Hematopoietic multipotent progenitor cell treated with erythropoietin and hydrocortisone succinate and interleukin-3 and kit ligand, for 15 days (in vitro differentiated cells): ENCODE measurements around the gene BNC2.
"Not testable (repeated sequence)": the region's sequence is repeated elsewhere in the genome, so short reads cannot be mapped to it uniquely, and the experiment has no call there.

Experiments
- DNase-seq: peaks from one replicate; pipeline ENCODE4 v3.0.0-alpha.2; 2015; ENCODE audit warnings: low spot score

BNC2 gene

DNA sequence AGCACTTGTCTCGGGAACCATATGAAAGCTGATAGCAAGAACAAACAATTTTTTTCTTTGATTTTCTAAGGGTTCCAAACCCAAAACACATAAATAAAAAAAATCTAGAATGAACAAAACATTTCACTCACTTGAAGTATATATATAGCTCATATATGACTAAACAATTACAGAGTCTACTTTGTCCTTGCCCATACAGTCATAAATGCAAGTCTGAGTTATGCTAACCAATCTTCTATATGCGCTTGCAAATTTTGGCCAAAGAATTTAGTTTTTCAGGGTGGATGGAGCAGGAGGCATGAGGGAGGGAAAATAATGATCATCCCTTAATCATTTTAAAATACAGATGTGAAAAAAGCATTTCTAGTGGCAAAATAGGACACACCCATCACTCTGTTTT, 370.1 kb downstream of the BNC2 start:
- no peak for DNase-seq

DNA sequence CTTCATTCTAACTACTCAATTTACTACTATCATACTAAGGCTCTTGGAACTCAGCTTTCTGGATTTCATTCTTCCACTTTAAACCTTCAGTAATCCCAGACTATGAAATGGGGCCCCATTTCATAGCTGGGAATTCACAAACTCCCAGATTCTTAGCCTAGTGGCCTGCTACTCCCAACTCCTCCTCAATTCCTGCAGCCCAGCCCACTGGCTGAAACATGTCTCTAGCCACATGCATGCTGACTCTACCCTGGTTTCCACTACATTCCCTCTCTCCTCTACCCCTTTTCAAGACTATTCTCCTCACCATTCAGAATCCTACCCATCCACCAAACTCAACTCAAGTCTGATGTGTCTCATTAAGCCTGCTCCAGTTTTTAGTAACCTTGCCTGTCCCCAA, 370.6 kb downstream of the BNC2 start:
- DNase-seq, result no peak

DNA sequence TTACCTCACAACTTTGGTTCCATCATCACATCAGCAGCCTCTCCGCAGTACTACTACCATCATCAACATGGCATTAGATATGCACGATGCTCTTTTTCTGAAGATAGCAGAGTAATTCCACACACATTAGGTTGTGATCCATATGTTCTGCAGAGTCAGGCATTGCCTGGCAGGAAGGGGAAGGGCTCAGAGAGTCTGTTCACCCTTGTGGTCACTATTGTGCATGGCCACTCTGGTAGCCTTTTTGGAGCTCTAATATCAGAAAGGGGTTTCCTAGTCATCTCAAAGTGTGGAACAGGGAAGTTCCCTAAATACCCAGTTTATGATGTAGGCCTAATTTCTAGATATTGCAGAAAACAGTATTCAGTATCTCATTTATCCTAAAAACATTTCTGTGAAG, 373.6 kb downstream of the BNC2 start:
- no peak for DNase-seq

DNA sequence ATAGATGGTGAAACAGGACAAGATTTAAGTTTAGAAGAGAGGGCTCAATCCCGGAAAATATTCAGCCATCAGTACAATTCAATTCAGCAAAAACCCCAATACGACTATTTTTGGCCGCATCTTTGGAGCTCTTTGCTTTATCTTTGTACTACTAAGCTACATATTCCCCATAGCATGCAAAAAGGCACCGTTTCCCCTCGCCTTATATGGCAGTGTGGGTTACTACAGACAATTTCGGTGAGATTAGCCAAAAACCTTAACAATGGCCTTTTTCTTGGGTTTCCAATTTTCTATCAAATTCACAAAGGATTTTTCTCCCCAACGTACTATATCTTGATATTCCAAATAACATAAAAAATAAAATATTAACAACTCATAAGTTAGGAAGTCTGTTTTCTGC, 382.6 kb downstream of the BNC2 start:
- no peak for DNase-seq

DNA sequence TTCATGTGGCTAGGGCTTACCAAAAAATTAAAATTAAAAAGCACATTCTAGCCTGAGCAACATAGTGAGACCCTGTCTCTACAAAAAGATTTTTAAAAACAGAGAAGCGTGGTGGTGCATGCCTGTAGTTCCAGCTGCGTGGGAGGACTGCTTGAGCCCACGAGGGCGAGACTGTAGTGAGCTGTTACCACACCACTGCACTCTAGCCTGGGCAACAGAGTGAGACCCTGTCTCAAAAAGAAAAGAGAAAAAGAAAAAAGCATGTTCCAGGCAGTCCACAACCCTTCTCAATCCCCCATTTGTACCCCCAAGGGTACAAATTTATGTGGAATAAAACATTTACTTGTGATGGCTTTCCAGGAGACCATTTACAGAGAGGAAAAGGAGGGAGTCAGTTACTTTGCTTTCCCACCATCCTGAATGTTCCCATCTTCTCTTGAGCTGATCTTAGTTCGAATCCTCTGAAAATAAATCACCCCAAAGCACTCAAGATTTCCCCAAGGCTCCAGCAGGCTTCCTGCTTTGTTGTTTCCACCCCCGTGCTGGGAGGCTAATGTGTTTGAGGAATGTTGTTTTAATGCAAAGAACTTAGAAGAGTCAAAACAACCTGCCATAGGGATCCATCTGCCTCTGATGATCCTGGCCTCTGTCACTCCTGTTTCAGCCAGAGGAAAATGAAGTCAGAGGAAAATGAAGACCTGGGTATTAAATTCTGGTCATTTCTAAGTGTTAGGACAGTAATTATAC, 384.7 kb downstream of the BNC2 start:
- no peak for DNase-seq

DNA sequence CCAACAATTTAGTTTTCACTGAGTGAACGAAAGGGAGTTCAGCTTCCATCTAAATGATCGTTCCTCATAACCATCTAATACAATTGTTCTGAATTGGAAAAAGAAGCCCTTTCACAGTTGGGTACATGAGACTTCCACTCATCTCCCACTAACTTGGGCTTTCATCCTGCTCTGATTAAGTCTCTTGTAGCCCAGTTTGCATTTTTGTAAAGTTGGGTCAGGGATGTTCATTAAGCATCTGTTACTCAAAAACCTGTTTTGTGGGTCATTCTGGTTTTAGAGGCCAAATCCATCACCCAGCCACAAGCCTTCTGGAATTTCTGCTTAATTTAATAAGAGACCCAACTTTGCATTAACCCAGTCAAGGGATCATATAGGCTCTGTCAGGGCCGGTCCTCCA, 385.3 kb downstream of the BNC2 start:
- no peak for DNase-seq

DNA sequence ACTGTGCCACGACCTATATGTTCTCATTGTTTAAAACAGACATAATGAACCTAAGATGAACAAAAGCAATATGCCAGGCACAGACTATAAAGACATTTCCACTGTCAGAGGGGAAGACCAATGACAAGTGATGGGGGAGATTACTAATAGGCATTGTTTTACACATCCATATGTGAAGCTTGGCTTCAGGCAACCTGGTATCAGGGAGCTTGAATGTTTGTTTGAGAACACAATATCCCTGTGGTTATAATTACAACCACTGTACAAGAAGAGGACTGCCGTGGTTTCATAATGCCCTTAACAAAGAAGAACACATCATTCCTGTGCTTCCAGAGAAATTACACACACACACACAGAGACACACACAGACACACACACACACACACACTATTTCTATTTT, 385.7 kb downstream of the BNC2 start:
- DNase-seq, result no peak

DNA sequence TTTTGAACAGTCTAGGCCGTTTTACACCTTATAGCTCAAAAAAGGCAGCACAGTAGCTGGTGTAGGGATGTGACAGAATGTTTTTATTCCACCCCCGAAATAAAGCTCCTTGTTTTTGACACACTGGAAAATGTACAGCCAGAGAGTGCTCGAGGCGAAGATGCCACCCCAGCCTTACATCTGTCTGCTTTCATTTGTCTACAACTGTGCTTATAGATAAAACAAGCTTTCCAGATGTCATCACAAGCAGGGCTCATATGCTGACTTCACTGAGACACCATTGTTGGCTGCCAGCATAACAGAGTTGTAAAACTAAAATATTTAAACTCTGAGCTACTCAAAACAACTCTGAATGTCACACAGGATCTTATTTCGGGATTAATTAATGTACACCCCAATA, 386.3 kb downstream of the BNC2 start:
- no peak for DNase-seq

DNA sequence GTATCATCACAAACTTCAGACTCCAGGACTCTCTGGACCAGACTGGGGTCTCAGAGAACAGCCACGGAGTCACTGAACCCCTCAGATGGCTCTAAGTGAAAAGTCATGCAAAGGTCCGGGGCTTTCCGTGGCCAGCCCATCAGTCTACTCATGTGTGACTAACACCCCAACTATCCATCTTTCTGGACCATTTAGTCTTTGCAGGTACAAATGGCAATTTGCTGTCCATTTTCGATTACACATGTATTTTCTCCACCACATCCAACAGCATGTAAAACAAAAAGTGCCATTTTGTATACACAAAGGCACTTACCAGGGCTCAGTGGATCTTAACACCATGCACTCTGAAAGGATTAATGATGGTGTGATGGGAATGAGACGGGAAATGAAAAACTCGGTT, 387.7 kb downstream of the BNC2 start:
- no peak for DNase-seq

DNA sequence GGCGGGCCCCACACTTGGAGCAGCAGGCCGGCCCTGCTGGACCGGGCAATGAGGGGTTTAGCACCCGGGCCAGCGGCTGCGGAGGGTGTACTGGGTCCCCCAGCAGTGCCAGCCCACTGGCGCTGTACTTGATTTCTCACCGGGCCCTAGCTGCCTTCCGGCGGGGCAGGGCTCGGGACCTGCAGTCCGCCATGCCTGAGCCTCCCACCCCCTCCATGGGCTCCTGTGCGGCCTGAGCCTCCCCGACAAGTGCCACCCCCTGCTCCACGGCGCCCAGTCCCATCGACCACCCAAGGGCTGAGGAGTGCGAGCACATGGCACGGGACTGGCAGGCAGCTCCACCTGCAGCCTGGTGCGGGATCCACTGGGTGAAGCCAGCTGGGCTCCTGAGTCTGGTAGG, 389.9 kb downstream of the BNC2 start:
- DNase-seq, result not testable (repeated sequence)

DNA sequence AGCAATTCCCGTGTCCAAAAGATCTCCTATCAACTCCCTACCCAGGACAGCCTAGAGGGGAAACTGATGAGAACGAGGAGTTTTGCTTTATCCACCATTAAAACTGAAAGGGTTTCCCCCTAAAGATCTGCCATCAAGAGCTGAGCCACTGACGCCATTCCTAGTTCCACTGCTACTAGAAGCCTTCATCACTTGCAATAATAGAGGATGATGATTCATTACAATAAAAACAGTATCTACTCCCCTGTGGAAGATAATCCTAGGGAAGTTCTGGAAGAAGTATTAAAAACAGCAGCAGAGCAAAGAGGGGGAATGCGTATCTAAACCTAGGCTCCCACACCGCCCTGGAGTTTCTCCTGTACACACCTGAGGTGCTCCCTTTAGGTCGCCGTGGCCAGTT, 394.5 kb downstream of the BNC2 start:
- DNase-seq, result no peak

DNA sequence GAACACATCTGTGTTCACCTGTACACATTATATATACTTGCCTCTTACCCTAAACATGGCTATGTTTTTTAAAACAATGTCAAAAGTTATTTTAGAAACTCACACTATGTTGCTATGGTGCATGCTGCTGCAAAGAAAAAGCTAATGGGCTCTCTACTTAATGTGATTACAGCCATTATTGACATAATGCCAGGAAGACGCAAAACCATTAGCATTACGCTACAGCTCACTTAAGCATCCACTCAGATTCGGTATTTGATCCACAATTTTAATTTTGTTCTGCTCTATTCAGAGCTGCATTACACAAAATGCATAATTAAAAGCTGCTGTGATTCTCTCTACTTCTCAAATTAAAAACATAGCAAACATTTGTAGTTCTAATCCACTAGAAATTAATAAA, 395.2 kb downstream of the BNC2 start:
- no peak for DNase-seq

DNA sequence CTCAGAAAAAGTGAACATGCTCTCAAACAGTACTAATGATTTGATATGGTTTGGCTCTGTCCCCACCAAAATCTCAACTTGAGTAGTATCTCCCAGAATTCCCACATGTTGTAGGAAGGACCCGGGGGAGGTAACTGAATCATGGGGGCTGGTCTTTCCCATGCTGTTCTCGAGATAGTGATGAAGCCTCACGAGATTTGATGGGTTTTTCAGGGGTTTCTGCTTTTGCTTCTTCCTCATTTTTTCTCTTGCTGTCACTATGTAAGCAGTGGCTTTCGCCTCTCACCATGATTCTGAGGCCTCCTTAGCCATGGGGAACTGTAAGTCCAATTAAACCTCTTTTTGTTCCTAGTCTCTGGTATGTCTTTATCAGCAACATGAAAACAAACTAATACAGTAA, 401.3 kb downstream of the BNC2 start:
- no peak for DNase-seq

DNA sequence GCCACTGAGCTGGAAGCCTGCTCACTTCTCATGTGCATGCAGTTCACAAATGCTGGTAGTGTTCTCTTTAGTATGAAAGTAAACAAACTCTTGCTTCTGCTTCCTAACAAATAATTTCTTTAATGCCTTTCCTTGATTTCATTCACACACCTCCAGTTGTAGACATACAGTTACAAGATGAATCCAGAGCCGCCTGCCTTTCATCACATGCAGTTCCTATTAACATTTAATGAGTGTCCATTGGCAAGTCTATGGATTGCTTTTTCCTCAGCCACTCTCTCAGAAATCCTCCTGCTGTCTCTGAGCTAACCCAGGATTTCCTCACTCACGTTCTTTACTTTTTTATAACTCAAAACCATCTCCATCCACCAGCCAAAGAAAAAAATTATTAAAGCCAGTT, 408.6 kb downstream of the BNC2 start:
- no peak for DNase-seq

DNA sequence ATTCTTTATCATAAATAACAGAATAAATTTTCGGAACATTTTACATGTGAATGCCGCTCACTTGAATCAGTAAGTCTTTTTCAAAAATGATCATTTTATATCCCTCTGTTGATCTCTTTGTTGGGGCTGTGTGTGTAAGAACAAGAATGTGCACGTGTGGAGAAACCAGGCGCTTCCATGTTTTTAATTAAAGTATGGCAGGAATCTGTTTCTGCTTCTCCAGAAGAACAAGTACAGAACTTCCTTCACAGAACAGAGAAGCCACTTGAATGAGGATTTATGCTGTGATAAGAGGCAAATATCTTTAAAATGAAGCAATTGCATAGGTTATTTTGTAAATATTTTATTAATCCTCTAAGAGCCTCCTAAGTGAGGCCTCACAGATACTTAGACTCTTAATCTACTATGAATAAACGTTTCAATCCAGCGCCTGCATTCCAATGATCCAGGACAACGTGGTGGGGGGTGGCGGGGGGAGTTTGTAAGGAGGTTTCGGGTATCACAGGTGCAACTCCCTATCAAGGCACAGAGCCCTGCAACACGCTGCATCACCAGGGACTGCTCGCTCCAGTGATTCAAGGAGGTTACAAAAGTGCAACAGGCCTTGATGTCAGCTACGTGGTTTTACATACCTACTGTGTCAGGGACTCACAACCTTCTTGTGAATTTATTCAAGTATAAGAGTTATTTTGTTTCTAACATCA, 409.2 kb downstream of the BNC2 start:
- DNase-seq, result no peak

DNA sequence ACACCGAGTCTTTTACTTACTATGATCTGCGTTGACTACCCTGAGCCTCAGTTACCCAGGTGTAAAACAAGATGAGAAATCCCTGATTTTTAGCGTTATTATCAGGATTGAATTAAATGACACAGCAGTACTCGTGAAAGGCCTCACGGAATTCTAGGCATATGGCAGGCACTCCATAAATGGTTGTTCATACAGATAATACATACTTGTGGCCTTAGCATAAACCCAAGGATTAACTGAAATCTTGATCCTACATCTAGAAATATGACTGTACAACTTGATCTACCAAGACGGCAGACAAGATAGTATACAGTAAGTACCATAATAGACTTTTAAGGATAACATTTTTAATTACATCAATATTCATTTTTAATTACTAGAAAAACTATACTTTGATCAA, 409.8 kb downstream of the BNC2 start:
- DNase-seq, result no peak

DNA sequence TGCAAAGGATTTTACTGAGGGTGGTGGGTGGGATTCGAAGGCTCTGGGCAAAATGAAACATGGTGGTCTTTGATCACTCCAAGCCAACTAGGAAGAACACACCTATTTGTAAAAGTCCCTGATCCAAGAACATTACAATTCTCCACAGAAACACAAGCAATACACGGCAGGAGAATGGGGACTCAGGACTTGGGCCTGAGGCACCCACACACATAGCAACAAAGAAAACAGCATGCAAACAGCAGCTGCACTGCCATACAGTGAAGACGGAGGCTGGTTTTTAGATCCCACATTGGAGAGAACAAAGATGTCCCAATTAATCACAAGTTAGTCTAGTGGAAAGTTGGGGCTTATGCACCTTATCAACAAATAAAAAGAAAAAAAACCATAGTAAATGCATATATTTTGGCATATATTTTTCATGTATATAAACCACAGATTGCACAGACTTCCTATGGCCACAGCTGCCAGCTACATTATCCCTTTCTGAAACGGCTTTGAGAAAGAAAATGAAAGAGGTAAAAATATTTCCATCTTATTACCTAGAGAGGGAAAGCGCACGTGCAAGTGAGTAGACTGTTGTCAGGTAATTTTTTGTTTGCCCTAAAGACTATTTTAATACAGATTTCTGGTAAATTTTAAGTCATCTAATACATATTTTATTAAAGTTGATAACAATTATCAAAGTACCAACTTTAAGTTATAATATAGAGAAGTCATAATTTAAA, 410.9 kb downstream of the BNC2 start:
- no peak for DNase-seq

DNA sequence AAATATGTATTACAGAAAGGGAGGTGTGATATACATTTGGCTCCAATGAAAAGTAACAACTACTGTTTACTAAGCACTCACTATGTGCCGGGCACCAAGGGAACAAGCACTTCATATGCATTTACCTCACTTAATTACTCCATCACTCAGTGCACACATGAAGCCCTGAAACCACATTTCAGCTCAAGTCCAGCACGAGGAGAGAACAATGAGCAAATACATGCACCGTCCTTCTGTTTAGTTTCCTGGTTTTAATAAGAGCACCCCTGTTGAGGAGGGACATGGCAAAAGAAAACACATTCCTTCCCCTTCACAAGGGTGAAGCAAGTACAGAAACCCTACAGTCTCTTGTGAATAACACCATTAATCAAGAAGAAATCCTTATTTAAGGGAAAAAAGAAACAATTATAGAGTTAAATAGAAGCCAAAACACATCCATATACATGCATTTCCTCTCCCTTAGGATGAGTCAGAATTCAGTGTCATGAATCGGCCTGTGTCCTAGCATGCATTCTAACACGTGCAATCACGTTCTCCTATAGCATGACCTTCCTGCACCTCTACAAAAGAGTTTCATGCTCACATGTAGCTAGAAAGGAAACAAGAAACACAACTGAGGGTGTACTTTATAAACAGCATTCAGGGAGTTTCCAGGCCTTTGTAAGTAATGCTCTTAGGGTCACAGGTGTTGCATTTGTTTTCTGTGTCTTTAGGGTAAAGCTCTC, 411.6 kb downstream of the BNC2 start:
- no peak for DNase-seq

DNA sequence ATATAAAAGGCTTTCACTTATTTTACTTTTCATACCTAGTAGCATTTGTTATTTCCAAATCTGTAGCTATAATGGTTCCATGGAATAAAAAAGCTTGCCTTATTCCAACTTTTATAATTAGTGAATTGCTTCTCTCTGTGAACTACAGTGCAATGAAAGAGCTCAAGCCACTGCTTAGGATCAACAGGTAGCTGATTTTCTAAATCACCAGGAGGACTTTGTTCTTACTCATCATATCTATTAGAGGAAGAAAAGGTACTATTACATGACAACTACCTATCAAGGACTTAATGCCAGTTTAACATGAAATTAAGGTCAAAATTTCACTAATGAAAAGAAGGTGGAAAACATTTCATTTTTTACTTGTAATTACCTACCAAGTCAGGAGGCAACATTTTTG, 414.6 kb downstream of the BNC2 start:
- DNase-seq, result no peak

DNA sequence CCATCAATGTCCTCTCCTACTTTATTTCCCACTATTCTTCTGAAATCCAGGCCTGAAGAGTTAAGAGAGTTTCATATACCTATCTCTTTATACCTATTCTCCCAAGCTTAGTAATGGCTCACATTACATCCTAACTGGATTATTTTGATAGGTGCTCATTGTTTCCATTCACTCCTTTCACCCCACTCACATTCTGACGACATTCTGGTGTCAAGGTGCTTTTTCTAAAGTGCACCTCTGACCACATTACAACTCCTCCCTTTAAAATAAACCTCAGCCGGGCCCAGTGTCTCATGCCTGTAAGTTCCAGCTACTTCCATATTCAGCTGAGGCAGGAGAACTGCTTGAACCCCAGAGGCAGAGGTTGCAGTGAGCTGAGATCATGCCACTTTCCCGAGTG, 417.1 kb downstream of the BNC2 start:
- no peak for DNase-seq

DNA sequence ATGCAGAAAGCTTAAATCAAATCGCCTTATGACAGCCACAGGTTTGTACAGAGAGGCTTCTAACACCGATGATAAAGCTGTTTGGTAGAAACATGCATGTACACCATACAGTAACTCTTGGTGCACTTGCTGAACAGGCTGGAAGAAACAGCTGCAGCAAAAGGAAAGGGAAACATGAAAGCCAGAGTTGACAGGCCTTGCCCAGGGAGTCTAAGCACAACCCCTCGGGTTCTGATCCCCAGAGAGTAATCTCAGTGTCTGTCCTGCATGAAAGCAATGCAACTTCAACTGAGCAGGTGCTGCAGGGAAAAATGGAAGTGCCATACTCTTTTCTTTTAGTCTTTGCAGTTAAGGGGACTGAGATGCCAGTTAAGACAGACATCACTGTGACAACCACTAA, 419.9 kb downstream of the BNC2 start:
- no peak for DNase-seq

DNA sequence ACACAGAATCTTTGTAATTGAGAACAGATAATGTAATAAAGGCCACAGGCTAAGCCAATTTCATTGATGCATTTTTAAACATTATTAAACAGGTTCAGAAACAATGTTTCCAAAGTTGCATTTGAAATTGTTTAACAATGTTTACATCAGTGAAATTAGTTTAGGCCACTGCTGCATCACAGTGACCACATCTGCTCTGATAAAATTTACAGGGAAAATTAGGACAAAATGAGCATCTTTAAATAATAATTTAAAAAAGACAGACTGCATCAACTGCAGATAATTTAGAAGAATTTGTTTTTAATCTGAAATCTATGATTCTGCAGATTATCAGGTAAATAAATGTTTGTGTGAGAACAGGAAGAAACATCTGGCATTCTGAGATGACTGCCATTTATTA, 420.4 kb downstream of the BNC2 start:
- no peak for DNase-seq
